ENCODE results near the gene UBE2E3. TPM values are rescaled to one million over a fixed set of nuclear protein-coding genes. Genes with fewer than 3 reads are reported as not detected.

UBE2E3 gene
- total and polyA plus RNA-seq, 4 donors, result 21.3 to 51.5 (median 32.0) TPM

DNA sequence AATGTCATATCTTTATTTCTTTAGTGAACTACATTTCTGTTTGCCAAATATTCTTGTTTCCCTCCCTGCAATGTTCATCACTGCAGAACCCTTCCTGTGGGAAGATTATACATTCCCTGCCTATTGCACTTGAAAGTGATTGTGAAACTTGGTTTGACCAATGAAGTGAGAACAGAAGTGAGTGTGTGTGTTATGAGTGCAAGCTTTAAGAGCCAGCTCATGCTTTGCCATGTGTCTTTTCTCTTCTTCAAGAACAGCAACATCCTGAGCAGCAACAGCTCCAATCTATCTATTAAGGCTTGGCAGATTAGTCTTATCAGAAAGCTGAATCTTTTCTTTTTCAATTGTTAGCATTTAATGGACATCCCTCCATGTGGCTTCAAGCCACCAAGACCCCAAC lies 42.0 kb upstream of the UBE2E3 start:
- Histone ChIP-seq H3K36me3 (ENCODE audit: control insufficient read depth in 4 of 4, insufficient read depth in 3 of 4, low read depth in 1 of 4, low read length in 3 of 4) (no peaks in the 10 kb centered on the region), H3K4me1 (ENCODE audit: control insufficient read depth in 4 of 4, insufficient read depth in 4 of 4, low read length in 3 of 4) (no peaks in the 10 kb centered on the region), H3K27ac (ENCODE audit: low read depth in 1 of 2, low read length in 2 of 2) (no peak overlapping the region), H3K4me3 (ENCODE audit: low read depth in 1 of 3, low read length in 3 of 3) (no peak overlapping the region), H3K27me3 (ENCODE audit: control insufficient read depth in 4 of 4, insufficient read depth in 4 of 4, low read length in 3 of 4) (no peaks in the 10 kb centered on the region), H3K9ac (ENCODE audit: low read depth in 1 of 2, low read length in 2 of 2) (no peak overlapping the region), H3K9me3 (ENCODE audit: control insufficient read depth in 4 of 4, low read length in 3 of 4) (no peaks in the 10 kb centered on the region)
- DNase-seq (ENCODE audit: low spot score), result no peak
- TF ChIP-seq EGR1 (IDR thresholded peaks at IDR 0.05; ENCODE audit: low read depth in 2 of 2), result no peak
- TF ChIP-seq JUND (IDR thresholded peaks at IDR 0.05), result no peak
- no peak for TF ChIP-seq HNF4A (conservative IDR thresholded peaks at IDR 0.05)
- TF ChIP-seq, protein P1, sequence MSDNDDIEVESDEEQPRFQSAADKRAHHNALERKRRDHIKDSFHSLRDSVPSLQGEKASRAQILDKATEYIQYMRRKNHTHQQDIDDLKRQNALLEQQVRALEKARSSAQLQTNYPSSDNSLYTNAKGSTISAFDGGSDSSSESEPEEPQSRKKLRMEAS (IDR thresholded peaks at IDR 0.05), result no peak
- TF ChIP-seq, protein P2, sequence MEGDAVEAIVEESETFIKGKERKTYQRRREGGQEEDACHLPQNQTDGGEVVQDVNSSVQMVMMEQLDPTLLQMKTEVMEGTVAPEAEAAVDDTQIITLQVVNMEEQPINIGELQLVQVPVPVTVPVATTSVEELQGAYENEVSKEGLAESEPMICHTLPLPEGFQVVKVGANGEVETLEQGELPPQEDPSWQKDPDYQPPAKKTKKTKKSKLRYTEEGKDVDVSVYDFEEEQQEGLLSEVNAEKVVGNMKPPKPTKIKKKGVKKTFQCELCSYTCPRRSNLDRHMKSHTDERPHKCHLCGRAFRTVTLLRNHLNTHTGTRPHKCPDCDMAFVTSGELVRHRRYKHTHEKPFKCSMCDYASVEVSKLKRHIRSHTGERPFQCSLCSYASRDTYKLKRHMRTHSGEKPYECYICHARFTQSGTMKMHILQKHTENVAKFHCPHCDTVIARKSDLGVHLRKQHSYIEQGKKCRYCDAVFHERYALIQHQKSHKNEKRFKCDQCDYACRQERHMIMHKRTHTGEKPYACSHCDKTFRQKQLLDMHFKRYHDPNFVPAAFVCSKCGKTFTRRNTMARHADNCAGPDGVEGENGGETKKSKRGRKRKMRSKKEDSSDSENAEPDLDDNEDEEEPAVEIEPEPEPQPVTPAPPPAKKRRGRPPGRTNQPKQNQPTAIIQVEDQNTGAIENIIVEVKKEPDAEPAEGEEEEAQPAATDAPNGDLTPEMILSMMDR (IDR thresholded peaks at IDR 0.05; ENCODE audit: low read depth, low read length, missing input control), result no peak

DNA sequence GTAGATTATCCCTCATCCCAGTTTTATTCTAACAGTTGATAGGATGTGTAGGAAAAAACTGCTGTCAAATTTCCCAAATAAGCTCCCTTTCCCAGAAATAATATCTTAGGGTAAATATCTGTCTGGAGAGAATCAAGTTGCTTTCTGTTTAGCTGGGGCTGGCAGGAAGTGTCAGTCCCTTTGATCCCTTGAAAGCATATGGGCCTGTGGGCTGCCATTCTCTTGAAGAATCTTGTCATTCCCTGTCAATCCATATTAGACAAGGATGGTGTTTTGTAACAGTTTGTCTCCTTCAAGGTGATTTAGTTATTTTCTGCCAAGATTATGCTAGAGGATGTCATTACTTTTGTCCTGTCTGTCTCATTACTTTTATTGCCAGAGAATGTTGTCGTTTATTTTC lies 37.1 kb upstream of the UBE2E3 start:
- H3K4me3 ChIP-seq (ENCODE audit: low read depth in 1 of 3, low read length in 3 of 3), result no peak overlapping the region
- no peaks in the 10 kb centered on the region for H3K9me3 ChIP-seq (ENCODE audit: control insufficient read depth in 4 of 4, low read length in 3 of 4)
- TF ChIP-seq YY1 (IDR thresholded peaks at IDR 0.05) (no peak), FOXA2 (IDR thresholded peaks at IDR 0.05) (no peak), RAD21 (IDR thresholded peaks at IDR 0.05) (no peak), GABPA (IDR thresholded peaks at IDR 0.05 in 1 of 2, conservative IDR thresholded peaks at IDR 0.05 in 1 of 2) (no peak), JUND (IDR thresholded peaks at IDR 0.05) (no peak)
- H3K27me3 ChIP-seq (ENCODE audit: control insufficient read depth in 4 of 4, insufficient read depth in 4 of 4, low read length in 3 of 4), result no peaks in the 10 kb centered on the region
- no peak overlapping the region for H3K9ac ChIP-seq (ENCODE audit: low read depth in 1 of 2, low read length in 2 of 2)
- no peak overlapping the region for H3K27ac ChIP-seq (ENCODE audit: low read depth in 1 of 2, low read length in 2 of 2)
- H3K36me3 ChIP-seq (ENCODE audit: control insufficient read depth in 4 of 4, insufficient read depth in 3 of 4, low read depth in 1 of 4, low read length in 3 of 4), result no peaks in the 10 kb centered on the region
- no peaks in the 10 kb centered on the region for H3K4me1 ChIP-seq (ENCODE audit: control insufficient read depth in 4 of 4, insufficient read depth in 4 of 4, low read length in 3 of 4)
- WGBS, result 90% methylated on average over 1 of the region's 1 CpG
- no peak for DNase-seq (ENCODE audit: low spot score)

DNA sequence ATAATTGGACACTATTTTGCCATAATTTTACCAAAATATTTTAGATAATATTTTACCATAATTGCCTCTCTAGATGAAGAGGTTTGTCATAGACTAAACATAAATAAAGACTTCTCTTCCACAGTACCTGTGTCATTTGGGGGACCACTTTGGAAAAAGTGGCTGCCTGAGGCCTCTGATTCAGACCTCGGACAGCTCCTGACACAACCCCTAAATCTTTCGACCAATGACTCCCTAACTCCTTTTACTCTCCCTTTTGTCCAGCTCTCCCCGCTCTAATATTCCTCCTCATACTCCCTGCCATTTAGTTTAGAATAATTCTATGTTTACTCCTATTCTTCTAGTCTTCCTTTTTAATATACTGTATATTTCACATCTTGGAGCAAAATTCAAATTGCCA lies 36.0 kb upstream of the UBE2E3 start:
- WGBS, result 85% methylated on average over 3 of the region's 3 CpGs
- H3K27ac ChIP-seq (ENCODE audit: low read depth in 1 of 2, low read length in 2 of 2), result no peak overlapping the region
- no peak overlapping the region for H3K4me3 ChIP-seq (ENCODE audit: low read depth in 1 of 3, low read length in 3 of 3)

More for the DNA sequence above, 36.0 kb upstream of the UBE2E3 start:
- no peaks in the 10 kb centered on the region for H3K9me3 ChIP-seq (ENCODE audit: control insufficient read depth in 4 of 4, low read length in 3 of 4)
- no peaks in the 10 kb centered on the region for H3K36me3 ChIP-seq (ENCODE audit: control insufficient read depth in 4 of 4, insufficient read depth in 3 of 4, low read depth in 1 of 4, low read length in 3 of 4)
- H3K9ac ChIP-seq (ENCODE audit: low read depth in 1 of 2, low read length in 2 of 2), result no peak overlapping the region
- DNase-seq (ENCODE audit: low spot score), result no peak
- TF ChIP-seq, protein P1 (IDR thresholded peaks at IDR 0.05), result no peak
- TF ChIP-seq TAF1 (conservative IDR thresholded peaks at IDR 0.05), result no peak
- TF ChIP-seq SP1 (IDR thresholded peaks at IDR 0.05), result no peak
- no peak for TF ChIP-seq HNF4A (conservative IDR thresholded peaks at IDR 0.05)
- TF ChIP-seq, protein P2 (IDR thresholded peaks at IDR 0.05; ENCODE audit: low read depth, low read length, missing input control), result no peak
- TF ChIP-seq YY1 (IDR thresholded peaks at IDR 0.05), result no peak
- TF ChIP-seq NR2F2 (IDR thresholded peaks at IDR 0.05), result no peak
- TF ChIP-seq HNF4G (IDR thresholded peaks at IDR 0.05), result no peak
- TF ChIP-seq FOXA2 (IDR thresholded peaks at IDR 0.05), result no peak
- TF ChIP-seq, protein P3, sequence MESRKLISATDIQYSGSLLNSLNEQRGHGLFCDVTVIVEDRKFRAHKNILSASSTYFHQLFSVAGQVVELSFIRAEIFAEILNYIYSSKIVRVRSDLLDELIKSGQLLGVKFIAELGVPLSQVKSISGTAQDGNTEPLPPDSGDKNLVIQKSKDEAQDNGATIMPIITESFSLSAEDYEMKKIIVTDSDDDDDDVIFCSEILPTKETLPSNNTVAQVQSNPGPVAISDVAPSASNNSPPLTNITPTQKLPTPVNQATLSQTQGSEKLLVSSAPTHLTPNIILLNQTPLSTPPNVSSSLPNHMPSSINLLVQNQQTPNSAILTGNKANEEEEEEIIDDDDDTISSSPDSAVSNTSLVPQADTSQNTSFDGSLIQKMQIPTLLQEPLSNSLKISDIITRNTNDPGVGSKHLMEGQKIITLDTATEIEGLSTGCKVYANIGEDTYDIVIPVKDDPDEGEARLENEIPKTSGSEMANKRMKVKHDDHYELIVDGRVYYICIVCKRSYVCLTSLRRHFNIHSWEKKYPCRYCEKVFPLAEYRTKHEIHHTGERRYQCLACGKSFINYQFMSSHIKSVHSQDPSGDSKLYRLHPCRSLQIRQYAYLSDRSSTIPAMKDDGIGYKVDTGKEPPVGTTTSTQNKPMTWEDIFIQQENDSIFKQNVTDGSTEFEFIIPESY (IDR thresholded peaks at IDR 0.05), result no peak
- no peak for TF ChIP-seq GABPA (IDR thresholded peaks at IDR 0.05 in 1 of 2, conservative IDR thresholded peaks at IDR 0.05 in 1 of 2)
- TF ChIP-seq, protein P4, sequence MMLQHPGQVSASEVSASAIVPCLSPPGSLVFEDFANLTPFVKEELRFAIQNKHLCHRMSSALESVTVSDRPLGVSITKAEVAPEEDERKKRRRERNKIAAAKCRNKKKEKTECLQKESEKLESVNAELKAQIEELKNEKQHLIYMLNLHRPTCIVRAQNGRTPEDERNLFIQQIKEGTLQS (IDR thresholded peaks at IDR 0.05), result no peak
- no peak for TF ChIP-seq RAD21 (IDR thresholded peaks at IDR 0.05)
- H3K27me3 ChIP-seq (ENCODE audit: control insufficient read depth in 4 of 4, insufficient read depth in 4 of 4, low read length in 3 of 4), result no peaks in the 10 kb centered on the region
- no peaks in the 10 kb centered on the region for H3K4me1 ChIP-seq (ENCODE audit: control insufficient read depth in 4 of 4, insufficient read depth in 4 of 4, low read length in 3 of 4)

Data from liver (tissue), 9 donors.